ENCODE data around the gene MAP3K1.
"Not testable (repeated sequence)": the region's sequence is repeated elsewhere in the genome, so short reads cannot be mapped to it uniquely, and the experiment has no call there.

The MAP3K1 gene

DNA sequence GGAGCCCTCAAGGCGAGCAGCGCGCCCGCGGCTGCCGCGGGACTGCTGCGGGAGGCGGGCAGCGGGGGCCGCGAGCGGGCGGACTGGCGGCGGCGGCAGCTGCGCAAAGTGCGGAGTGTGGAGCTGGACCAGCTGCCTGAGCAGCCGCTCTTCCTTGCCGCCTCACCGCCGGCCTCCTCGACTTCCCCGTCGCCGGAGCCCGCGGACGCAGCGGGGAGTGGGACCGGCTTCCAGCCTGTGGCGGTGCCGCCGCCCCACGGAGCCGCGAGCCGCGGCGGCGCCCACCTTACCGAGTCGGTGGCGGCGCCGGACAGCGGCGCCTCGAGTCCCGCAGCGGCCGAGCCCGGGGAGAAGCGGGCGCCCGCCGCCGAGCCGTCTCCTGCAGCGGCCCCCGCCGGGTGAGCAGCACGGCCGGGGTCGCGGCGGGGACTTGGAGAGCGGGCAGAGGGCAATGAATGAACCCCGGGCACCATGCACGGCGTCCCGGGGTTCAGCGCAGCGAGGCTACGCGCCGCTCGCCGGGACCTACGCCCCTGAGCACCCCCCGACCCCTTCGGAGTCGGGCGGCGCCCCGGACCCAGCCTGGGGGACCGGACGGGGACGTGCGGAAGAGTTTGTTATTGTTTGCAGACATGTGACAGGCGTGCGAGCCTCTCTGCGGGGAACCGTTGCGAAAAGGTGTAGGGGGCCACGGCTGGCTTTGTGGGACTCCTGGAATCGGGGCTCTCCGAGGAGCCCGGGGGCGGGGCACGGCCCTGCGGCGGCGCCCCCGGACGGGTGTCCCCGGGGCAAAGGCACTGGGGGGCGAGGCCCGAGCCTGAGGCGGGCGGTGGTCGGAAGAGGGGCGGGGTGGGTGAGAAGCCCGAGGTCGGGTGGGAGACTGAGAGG, 553 bp downstream of the MAP3K1 start:
- in situ Hi-C loops (cut with MboI; ENCODE audit: low sequenced_read_pairs), result no loop called here

DNA sequence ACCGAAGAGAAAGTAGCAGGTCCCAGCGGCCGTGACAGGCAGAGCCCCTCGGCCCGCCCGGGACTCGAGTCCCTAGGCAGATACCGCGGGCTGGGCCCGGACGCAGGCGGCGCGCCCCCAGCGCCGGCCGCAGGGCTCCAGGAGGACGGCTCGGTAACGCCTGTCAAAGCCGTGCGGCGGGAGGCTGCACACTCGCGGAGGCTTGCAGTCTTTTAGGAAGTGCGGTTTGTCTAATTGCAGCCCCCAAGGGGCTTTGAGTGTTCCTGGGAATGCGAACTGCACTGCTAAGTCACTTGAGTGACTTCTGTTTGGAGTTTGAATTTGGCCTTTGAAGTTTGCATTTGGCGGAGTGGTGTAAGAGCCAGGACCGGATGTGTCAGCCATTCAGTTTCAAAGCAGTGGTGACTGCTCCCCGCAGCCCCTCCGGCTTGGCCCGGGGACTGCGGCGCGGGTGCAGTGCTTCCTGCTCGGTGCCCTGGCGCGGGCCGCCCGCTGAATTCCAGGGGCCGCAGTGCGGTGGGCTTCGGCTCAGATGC, 1.3 kb downstream of the MAP3K1 start:
- in situ Hi-C loops (cut with MboI; ENCODE audit: low sequenced_read_pairs), result no loop called here

DNA sequence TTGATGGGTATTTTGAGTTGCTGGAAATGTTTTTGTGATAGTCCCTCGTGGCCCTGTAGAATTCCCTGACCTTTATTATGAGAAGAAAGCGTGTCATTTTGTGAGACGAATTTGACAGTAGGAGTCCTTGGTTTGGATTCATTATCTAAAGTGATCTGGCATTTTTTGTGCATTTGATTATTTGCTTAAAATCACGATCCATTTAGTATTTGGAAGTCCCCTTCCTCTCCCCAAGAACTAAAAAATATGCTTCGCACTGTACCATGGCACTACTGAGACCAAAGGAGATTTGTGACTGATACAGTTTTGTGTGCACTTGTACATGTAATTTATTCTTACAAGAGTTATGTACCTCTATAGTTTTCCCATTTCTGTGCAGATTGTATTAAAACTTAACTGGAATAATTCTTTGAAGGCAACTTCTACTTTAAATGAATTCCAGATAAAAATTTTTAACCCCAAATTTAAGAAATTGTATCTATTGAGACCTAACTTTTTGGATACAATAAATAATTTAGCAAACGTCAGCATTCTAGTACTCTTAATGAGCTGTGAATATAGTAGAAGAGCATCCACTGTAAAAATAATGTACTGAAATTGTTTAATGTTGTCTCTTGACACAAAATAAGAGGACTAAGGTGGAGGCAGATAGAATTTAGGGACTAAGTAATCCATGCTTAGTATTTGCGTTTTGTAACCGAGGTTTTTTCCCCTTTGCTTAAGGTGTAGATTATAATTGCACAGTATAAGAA, 2.1 kb downstream of the MAP3K1 start:
- in situ Hi-C loops (cut with MboI; ENCODE audit: low sequenced_read_pairs), result no loop called here

DNA sequence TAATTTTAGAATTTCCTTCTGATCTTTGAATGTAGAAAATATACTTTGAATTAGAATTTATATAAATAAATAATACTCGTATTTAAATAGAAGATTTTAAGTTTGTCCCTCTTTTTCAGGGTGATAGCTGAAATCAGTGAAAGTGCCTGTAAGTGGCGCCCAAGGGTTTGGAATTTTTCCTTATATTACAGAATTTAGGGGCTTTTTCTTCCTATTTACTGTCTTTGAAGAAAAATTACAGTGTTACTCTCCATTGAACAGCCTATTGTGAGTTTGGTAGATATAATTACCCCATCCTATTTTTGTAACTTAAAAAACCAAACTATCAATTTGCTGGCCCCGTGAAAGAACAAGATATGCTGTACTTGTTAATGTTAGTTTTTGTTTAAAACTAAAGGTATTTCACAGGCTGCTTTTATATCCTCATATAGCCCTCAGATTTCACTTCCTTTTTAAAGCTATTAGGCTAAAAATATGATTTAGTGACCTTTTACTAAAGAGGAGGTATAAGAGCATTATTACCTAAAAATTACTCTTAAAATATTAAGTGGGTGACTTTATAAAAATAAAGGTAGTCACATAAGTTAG, 3.2 kb downstream of the MAP3K1 start:
- in situ Hi-C loops (cut with MboI; ENCODE audit: low sequenced_read_pairs), result no loop called here

DNA sequence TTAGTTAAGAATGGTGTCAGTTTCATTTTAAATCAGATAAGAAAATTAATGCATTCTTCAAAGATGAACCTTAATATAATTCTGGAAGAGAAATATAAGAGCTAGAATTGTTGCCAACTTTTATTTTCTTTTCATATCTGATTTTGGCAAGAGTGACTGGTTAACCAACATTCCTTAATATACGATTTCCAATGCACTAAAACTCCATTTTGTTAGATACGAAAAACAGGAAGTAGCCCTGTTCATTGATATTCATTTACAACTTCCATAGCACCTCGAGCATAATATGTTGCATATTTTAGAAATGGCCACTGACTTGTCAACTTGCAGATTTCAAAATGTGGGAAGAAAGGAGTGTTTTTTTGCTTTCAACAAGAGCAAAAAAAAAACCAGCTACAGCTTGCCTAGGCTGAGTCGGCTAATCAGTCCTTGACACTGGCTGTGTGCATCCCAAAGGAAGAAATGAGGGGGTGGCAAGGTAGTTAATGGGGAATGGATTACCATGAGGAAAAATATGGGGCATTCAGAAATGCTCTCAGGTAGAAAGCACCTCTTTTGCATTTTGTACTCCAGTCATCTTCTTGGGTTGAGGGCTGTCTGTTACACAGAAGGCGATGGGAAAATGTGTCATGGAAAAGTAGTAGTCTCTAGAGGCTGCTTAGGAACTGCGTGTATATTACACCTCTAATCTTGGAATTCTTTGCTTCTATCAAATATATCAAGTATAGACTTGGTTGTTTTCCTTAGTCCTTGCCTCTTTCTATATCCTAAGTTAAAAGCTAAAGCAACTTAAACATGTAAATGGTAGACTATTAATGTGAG, 3.9 kb downstream of the MAP3K1 start:
- in situ Hi-C loops (cut with MboI; ENCODE audit: low sequenced_read_pairs), result no loop called here

DNA sequence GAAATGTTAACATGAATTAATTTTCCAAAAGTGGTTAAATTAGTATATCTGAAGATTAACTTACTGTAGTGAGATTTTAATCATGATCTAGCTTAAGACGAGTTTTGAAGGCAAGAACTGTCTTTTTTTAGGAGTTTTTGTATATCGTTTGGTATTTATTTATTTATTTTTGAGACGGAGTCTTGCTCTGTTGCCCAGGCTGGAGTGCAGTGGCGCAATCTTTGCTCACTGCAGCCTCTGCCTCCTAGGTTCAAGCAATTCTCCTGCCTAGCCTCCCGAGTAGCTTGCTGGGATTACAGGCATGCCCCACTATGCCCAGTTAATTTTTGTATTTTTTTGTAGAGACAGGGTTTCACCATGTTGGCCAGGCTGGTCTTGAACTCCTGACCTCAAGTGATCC, 6.5 kb downstream of the MAP3K1 start:
- in situ Hi-C loops (cut with MboI; ENCODE audit: low sequenced_read_pairs), result not testable (repeated sequence)

DNA sequence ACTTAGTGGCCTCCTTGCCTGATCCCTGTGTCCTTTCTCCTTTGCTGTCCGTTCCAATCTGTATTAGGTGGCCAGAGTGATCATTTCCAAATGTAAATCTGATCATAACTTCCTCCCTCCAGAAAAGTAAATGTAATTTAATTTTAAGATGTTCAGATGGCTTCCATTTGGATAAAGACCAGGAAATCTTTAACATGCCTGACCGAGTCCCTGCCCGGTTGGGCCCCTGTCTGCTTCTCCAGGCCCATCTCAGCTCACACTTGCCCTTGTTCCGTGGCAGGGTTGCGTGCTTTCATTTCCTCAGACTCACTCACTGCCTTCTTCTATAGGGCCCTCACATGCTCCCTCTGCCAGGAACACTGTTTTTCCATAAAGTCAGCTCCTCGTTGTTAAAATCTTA, 7.6 kb downstream of the MAP3K1 start:
- in situ Hi-C loops (cut with MboI; ENCODE audit: low sequenced_read_pairs), result no loop called here

DNA sequence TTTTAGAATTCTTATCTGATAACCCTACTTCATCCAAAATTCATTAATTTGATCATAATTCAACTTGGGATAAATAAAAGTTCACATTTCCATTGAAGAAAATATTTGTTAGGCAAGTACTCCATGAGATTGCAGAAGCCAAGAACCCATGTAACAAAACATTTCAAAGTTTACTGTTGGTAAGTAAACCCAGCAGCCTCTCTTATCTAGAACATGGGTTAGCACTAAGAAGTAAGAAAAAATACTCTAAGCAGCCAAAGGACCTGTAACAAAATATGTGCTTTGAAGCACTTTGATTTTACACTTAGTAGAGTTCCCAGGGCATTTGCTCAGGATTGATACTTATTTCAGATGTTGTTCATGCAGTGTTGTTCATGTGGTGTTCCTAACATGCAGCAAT, 8.7 kb downstream of the MAP3K1 start:
- in situ Hi-C loops (cut with MboI; ENCODE audit: low sequenced_read_pairs), result no loop called here

DNA sequence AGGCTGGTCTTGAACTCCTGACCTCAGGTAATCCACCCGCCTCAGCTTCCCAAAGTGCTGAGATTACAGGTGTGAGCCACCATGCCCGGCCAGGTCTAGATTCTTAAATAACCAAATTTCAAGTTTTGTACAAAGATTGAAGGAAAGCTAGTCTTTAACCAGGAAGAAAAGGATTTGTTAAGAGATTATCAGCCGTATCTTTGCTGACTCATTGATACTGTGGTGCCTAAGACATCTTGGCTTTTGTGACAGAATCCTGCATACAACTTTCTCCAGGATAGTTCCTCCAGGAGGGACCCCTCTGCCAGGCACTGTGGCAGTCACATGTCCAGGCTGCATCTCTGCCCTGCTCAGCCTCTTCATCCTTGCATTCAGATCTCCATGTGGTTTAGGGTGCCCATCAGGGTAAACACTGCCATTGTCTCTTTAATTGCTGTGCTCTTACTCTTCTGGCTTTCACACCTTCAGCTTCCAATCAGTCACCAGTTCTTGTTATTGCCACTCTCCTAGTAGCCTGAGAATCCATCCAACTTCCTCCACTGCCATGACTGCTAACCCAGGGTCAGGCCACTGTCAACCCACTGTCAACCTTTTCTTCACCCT, 10.0 kb downstream of the MAP3K1 start:
- in situ Hi-C loops (cut with MboI; ENCODE audit: low sequenced_read_pairs), result no loop called here

DNA sequence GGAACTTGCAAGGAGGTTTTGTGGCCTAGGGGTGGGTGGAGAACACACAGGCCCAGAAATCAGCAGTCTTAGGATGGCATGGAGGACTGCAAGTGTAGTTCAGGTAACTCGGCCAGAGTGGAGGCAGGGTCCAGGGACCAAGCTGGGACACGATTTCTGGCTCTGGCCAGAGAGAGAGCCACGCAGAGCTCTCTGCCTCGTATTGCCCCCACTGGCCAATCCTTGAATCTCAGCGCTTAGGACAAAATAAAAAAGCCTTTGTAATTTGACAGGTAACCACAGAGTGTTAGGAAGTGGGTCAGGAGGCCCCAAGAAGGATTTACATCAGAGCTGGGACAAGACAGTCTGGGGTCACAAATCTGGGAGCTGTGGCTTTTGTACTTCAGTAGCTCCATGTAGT, 11.7 kb downstream of the MAP3K1 start:
- in situ Hi-C loops (cut with MboI; ENCODE audit: low sequenced_read_pairs), result no loop called here

DNA sequence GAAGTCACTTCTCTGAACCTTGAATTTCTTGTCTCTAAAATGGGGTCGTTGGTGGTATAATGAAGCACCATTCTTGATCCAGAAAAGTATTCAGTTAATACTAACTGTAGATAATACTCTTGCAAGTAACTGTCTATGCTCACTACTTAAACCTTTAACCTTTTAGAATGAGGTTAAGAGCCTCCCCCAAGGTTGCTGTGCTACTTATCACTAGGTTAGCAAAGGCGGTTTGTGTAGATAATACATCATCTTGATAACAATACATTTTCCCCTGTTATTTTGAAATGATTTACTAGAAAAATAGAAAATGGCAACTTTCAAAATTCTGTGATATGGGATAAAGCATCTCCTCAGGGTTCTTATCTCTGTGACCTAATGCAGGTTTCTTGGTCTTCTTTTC, 12.6 kb downstream of the MAP3K1 start:
- in situ Hi-C loops (cut with MboI; ENCODE audit: low sequenced_read_pairs), result no loop called here

DNA sequence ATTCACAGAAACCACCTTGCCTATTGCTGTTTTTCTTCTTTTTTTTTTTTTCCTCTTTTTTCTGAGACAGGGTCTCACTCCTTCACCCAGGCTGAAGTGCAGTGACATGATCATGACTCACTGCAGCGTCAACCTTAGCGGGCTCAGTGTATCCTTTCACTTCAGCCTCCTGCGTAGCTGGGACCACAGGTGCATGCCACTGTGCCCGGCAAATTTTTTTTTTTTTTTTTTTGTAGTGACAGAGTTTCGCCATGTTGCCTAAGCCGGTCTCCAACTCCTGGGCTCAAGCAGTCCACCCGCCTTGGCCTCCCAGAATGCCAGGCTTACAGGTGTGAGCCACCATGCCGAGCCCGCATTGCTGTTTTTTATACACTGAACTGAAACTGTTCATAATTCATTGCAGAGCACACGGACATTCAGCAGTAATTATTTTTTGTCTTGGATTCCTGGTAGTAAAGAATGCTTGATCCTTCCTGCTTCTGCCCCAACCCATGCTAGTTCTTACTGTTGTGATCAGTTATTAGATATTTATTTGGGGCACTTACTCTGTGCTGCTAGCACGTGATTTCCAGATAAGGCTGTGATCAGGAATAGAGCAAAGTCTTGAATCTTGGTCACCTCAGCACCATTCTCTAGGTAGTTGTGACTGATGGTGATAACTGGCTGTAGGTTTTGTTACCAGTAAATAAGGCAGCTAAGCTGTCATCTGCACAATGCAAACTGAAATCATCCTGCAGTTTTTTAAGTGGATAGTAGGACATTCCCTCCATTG, 14.0 kb downstream of the MAP3K1 start:
- in situ Hi-C loops (cut with MboI; ENCODE audit: low sequenced_read_pairs), result no loop called here

DNA sequence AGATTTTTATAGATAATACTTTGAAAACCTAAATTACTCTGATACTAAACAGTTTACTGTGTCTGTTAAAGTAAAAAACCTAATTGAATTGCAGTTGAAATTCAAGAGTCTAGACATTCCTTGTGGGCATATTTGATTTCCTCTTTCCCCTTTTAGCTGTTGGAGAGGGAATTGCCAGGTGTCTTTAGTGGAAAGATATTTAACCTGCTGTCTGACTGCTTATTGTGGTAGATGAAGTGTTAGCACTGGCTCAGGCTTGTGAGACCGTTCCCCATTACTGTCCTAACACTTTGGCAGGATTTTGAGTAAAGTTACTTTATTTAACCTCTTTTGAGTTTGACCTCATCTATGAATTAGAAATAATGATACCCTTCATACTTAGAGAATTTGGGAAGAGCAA, 16.4 kb downstream of the MAP3K1 start:
- in situ Hi-C loops (cut with MboI; ENCODE audit: low sequenced_read_pairs), result loop anchor here (10.0 kb wide), 1 partner anchor 557 kb away; no protein-coding TSS in a partner anchor

DNA sequence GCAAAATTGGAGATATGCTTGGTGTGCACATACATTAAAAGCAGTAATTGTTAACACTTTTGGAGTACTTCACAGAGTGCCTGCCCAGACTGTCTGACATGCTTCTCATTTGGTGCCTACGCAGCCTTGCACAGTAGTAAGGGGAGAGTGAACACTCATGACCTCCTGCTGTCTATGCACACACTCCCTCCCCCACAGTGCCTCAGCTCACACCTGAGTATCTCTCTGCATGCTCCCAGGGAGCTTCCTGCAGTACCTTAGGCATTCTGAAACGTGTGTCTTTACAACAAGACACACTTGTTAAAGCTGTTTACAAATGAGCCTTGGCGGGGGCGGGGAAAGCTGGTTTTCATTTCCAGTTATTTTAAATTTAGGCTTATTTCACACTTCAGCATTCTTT, 18.0 kb downstream of the MAP3K1 start:
- in situ Hi-C loops (cut with MboI; ENCODE audit: low sequenced_read_pairs), result loop anchor here (10.0 kb wide), 1 partner anchor 559 kb away; no protein-coding TSS in a partner anchor

DNA sequence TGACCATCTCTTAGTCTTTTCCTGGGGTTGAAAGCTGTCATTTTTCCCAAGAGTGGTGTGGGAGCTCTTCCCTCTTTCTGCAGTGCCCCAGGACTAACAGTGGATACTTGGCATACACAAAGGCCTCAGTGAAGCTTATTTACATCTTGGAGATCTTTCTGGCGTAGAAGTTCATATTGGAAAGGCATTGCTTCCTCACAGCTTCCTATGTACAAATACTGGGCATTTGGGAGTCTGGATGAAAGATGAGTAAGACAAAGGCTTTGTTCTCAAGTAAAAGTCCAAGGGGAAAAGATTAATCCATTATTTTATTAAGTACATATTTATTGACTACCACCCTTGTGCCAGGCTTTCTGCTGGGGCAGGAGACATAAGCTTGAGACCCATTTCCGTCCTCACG, 22.0 kb downstream of the MAP3K1 start:
- in situ Hi-C loops (cut with MboI; ENCODE audit: low sequenced_read_pairs), result loop anchor here (10.0 kb wide), 1 partner anchor 563 kb away; no protein-coding TSS in a partner anchor

DNA sequence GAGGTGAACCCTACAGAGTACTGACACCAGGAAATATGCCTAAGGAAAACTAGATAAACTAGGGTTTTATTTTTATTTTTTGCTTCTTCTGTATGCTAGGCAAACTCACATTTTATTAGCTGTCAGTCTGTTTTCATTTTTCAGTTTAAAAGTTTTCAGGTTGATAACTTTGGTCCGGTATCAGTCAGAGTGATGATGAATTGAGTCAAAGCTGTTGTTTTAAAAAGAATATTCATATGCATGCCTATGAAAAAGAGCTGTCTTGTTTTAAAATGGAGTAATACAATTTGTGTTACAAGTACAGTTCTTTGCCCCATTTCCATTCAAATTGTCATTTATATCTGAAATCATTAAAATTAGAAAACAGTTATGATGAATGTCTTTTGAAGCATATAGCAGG, 22.6 kb downstream of the MAP3K1 start:
- in situ Hi-C loops (cut with MboI; ENCODE audit: low sequenced_read_pairs), result loop anchor here (10.0 kb wide), 1 partner anchor 563 kb away; no protein-coding TSS in a partner anchor

DNA sequence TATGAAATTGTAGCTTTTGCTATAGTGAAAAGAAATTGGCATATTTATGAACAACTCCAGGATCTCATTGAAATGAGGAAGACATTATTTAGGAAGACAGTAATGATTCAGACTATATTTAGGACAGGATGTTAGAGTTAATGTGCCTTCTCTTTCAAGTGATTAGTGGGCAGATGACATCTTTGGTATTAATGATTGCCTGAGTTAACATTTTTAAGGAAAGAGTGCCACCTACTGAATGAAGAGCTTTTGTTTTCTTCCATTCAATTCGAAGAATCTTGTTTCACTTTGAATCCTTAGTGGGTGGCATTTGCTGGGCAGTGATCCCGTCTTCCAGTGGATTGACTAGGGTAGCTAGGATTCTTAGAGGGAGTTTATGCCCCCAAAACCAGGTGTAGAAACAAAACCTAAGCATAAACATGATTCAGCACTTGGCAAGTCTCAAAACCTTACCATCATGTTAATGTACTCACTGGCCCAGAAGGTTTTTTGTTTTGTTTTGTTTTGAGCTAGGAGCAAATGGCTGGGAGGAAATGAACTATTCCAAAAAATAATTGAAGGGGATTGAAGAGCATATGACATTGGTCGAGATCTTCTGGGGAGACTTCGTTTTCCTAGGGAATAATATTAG, 23.2 kb downstream of the MAP3K1 start:
- in situ Hi-C loops (cut with MboI; ENCODE audit: low sequenced_read_pairs), result loop anchor here (10.0 kb wide), 1 partner anchor 564 kb away; no protein-coding TSS in a partner anchor

DNA sequence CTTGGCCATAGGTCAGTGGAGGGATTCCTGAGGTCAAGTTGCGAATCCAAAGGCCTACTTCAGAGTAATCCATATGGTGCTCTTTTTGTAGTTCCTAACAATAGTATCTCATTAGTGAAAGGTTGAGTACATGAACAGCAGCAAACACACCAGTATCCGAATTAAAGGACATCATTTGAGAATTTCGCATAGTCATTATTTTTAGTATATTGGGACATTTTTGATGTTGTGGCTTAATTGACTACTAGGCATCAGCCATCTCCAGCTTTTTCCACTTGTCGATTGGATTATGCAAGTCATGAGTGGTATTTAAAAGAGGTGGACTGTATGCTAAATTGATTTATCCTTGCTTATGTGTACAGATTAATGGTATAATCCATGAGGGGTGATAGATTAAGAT, 23.7 kb downstream of the MAP3K1 start:
- in situ Hi-C loops (cut with MboI; ENCODE audit: low sequenced_read_pairs), result loop anchor here (10.0 kb wide), 1 partner anchor 564 kb away; no protein-coding TSS in a partner anchor

DNA sequence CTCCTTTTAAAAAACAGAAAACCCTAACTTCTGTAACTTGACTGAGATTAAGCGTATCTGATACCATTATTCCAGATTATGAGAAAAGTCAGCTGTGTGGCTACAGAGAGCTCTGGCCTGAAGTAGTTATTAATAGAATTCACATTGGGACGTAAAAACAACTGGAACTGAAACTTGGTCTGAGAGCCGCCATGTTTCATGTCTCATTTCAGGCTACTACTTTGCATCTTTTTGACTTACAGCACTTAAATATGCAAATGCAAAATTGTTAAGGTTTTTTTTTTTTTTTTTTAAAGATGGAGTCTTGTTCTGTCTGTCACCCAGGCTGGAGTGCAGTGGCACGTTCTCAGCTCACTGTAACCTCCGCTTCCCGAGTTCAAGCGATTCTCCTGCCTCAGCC, 25.2 kb downstream of the MAP3K1 start:
- in situ Hi-C loops (cut with MboI; ENCODE audit: low sequenced_read_pairs), result no loop called here

All from HL-60/S4 (cell line).